Measurements from ENCODE around the gene GOLM1. TPM values are rescaled to one million over a fixed set of nuclear protein-coding genes. Genes with fewer than 3 reads are reported as not detected.

The GOLM1 gene
- total and polyA plus RNA-seq, 9 of the 15 experiments (the other 6 are each of a cell fraction or from before 2014, with no cell fraction given): 0.09 to 0.96 (median 0.40) TPM; not detected in 4

DNA sequence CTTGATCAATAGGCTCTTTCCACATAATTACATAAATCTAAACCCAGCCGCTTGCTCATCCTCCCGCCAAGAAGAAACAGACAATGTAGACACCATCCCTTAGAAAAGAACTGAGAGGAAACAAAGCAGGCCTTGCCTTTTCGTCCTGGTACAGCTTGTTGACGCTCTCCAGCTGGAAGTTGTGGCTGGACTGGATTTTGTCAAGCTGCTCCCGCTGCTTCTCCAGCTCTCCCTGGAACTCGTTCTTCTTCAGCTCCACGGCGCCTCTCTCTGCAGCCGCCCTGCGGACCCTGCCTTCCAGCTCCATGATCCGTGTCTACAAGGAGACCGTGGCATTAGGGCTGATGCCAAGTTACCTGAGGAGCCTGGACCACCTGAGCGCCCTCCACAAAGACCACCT is 22.1 kb downstream of the GOLM1 start:
- H3K27ac ChIP-seq (ENCODE audit: extremely low read depth, low read depth, low read length): no peak overlapping the region
- peaks cover 11 to 34% of the 10 kb centered on the region in 2 experiments; a peak in 4 of 5 replicates for H3K27me3 ChIP-seq (ENCODE audit: control insufficient read depth in 2 of 2, insufficient read depth in 2 of 2, low read length in 2 of 2)
- no peak for ATAC-seq
- no peak overlapping the region for H2AFZ ChIP-seq (ENCODE audit: low read depth, low read length)
- BruUV-seq (replicated peaks): no TSS peak
- H3K79me2 ChIP-seq (ENCODE audit: control insufficient read depth, insufficient read depth, low read length): no peaks in the 10 kb centered on the region
- no peak for FAIRE-seq
- H3K4me1 ChIP-seq (replicated peaks in 1 of 2; ENCODE audit: control insufficient read depth in 2 of 2, insufficient read depth in 2 of 2, low read length in 2 of 2): no peaks in the 10 kb centered on the region; a peak in 1 of 5 replicates
- TF ChIP-seq ZNF146 (CRISPR knock-in tag; IDR thresholded peaks at IDR 0.05; ENCODE audit: unreplicated experiment) (no peak), SP2 (IDR thresholded peaks at IDR 0.05; ENCODE audit: extremely low read depth, low read depth, low read length, poor library complexity, severe bottlenecking) (no peak), KDM5B (IDR thresholded peaks at IDR 0.05; ENCODE audit: insufficient replicate concordance, low read depth, low read length) (no peak), NFYB (IDR thresholded peaks at IDR 0.05; ENCODE audit: extremely low read depth, insufficient read length) (no peak), CBX8 (IDR thresholded peaks at IDR 0.05; ENCODE audit: borderline replicate concordance, extremely low read depth, low read depth, low read length, poor library complexity, severe bottlenecking) (no peak), CAMTA2 (CRISPR knock-in tag; conservative IDR thresholded peaks at IDR 0.05) (no peak), CXXC5 (CRISPR knock-in tag; IDR thresholded peaks at IDR 0.05) (no peak), NR2C2 (CRISPR knock-in tag; IDR thresholded peaks at IDR 0.05) (no peak), NR2C2 (tag; IDR thresholded peaks at IDR 0.05) (no peak), SIN3A (IDR thresholded peaks at IDR 0.05; ENCODE audit: borderline replicate concordance in 2 of 2, control insufficient read depth in 1 of 2, low read depth in 2 of 2, low read length in 2 of 2) (no peak), SUPT5H (IDR thresholded peaks at IDR 0.05) (no peak), ATF1 (CRISPR knock-in tag; IDR thresholded peaks at IDR 0.05) (no peak), ATF1 (tag; IDR thresholded peaks at IDR 0.05) (no peak), ZNF764 (CRISPR knock-in tag; IDR thresholded peaks at IDR 0.05; ENCODE audit: low read depth) (no peak), ZKSCAN3 (CRISPR knock-in tag; IDR thresholded peaks at IDR 0.05) (no peak), ZBED1 (IDR thresholded peaks at IDR 0.05) (no peak), STAG1 (CRISPR knock-in tag; IDR thresholded peaks at IDR 0.05; ENCODE audit: borderline replicate concordance) (no peak), SNIP1 (IDR thresholded peaks at IDR 0.05; ENCODE audit: low read depth) (no peak), ADNP (tag; IDR thresholded peaks at IDR 0.05) (no peak), EP300 (IDR thresholded peaks at IDR 0.05; ENCODE audit: low read length) (no peak)
- TF ChIP-seq, protein P1, sequence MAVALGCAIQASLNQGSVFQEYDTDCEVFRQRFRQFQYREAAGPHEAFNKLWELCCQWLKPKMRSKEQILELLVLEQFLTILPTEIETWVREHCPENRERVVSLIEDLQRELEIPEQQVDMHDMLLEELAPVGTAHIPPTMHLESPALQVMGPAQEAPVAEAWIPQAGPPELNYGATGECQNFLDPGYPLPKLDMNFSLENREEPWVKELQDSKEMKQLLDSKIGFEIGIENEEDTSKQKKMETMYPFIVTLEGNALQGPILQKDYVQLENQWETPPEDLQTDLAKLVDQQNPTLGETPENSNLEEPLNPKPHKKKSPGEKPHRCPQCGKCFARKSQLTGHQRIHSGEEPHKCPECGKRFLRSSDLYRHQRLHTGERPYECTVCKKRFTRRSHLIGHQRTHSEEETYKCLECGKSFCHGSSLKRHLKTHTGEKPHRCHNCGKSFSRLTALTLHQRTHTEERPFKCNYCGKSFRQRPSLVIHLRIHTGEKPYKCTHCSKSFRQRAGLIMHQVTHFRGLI (CRISPR knock-in tag; IDR thresholded peaks at IDR 0.05): no peak
- TF ChIP-seq, protein P2, sequence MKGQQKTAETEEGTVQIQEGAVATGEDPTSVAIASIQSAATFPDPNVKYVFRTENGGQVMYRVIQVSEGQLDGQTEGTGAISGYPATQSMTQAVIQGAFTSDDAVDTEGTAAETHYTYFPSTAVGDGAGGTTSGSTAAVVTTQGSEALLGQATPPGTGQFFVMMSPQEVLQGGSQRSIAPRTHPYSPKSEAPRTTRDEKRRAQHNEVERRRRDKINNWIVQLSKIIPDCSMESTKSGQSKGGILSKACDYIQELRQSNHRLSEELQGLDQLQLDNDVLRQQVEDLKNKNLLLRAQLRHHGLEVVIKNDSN (CRISPR knock-in tag; IDR thresholded peaks at IDR 0.05): no peak
- no peak overlapping the region for H3K4me2 ChIP-seq (ENCODE audit: insufficient read depth, low read length)
- POLR2A ChIA-PET: no interaction called here
- H3K9ac ChIP-seq (ENCODE audit: insufficient read depth in 1 of 2, low read depth in 2 of 2, low read length in 2 of 2): no peak overlapping the region
- WGBS (ENCODE audit: insufficient coverage, low coverage, missing lambda C conversion rate): 10% methylated on average over 9 of the region's 13 CpGs
- CTCF ChIA-PET (ENCODE audit: low intra/inter-chr PET ratio): no interaction called here
- in situ Hi-C loops (cut with MboI) (no loop called here), intact Hi-C loops (cut with micrococcal nuclease) (no loop called here)
- H3K9me1 ChIP-seq (ENCODE audit: control insufficient read depth, insufficient read depth, low read length): no peaks in the 10 kb centered on the region
- no peaks in the 10 kb centered on the region for H3K36me3 ChIP-seq (ENCODE audit: control insufficient read depth, insufficient read depth, low read length)
- H4K20me1 ChIP-seq (replicated peaks; ENCODE audit: control insufficient read depth, insufficient read depth, low read length): no peaks in the 10 kb centered on the region
- no peaks in the 10 kb centered on the region for H3K9me3 ChIP-seq (replicated peaks; ENCODE audit: control insufficient read depth, insufficient read depth, low read depth, low read length)
- DNase-seq (ENCODE audit: extremely low read depth in 1 of 4, low spot score in 3 of 4): no peak
- H3K4me3 ChIP-seq: no peak overlapping the region

All from K562 (cell line).